Nephron (organoid): ENCODE measurements around the gene TRAF3.

Experiments used
- H3K27ac Mint-ChIP-seq, 3 experiments: 2 replicates each; pipeline ENCODE4 v1.8.0; 2020; ENCODE audit warnings: mixed read lengths in 3 of 3, mild to moderate bottlenecking in 2 of 3, moderate library complexity in 1 of 3
- H3K27me3 Mint-ChIP-seq: 2 replicates; pipeline ENCODE4 v1.8.0; 2021; ENCODE audit warnings: low read depth, mild to moderate bottlenecking, moderate library complexity, mixed read lengths
- H3K36me3 Mint-ChIP-seq: 2 replicates; pipeline ENCODE4 v1.8.0; 2020; ENCODE audit warnings: low read depth, mixed read lengths
- H3K4me1 Mint-ChIP-seq: 2 replicates; pipeline ENCODE4 v1.8.0; 2020; ENCODE audit warnings: mixed read lengths
- H3K4me3 Mint-ChIP-seq, 3 experiments: 2 replicates each; pipeline ENCODE4 v1.8.0; 2020; ENCODE audit warnings: mild to moderate bottlenecking in 3 of 3, mixed read lengths in 3 of 3, moderate library complexity in 2 of 3
- H3K9me3 Mint-ChIP-seq: 2 replicates; pipeline ENCODE4 v1.8.0; 2020; ENCODE audit warnings: mixed read lengths
- TF ChIP-seq, protein P1 (sequence below), 3 experiments: fragments of 200-600 bp; sonication (generic); IDR thresholded peaks; one replicate each; pipeline ENCODE4 v1.5.0; 2021; ENCODE audit warnings: antibody characterized with exemption in 3 of 3; ENCODE audit not compliant: unreplicated experiment in 3 of 3

The TRAF3 gene

DNA sequence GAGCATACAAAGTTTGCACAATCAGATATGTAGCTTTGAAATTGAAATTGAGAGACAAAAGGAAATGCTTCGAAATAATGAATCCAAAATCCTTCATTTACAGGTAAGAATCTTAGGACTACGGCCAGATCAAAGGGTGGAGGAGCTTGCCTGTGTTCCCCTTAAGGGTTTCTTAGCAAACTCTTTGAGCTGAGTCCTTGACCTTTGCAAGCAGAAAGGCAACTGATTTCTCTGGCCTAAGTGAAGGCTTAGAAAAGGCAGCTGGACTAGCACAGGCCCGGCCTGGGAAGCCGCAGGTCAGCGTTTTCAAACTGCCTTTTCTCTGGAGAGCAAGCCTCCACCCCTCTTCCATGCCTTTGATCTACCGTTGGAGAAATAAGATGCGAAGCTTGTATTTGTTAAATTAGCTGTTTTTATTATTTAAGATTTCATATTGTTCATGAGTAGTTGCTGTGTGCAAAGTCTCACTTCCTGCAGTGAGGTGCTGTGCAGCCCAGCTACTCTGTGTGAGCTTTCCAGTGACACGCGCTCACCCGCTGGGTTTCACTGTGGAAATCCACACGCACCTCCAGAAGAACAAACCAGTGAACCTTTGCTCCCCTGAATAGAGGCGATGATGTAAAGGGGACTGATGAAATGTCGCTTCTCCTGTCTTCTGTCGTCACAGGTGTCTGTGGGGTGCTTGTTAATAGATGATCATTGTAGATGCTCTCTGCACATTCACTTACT, 120.2 kb downstream of the TRAF3 start:
- H3K4me1 Mint-ChIP-seq, result peaks cover 10% of the 10 kb centered on the region
- no peaks in the 10 kb centered on the region for H3K9me3 Mint-ChIP-seq
- peaks cover 48% of the 10 kb centered on the region for H3K36me3 Mint-ChIP-seq
- no peak overlapping the region for H3K4me3 Mint-ChIP-seq
- H3K27ac Mint-ChIP-seq, result no peak overlapping the region
- no peaks in the 10 kb centered on the region for H3K27me3 Mint-ChIP-seq
- TF ChIP-seq, protein P1, sequence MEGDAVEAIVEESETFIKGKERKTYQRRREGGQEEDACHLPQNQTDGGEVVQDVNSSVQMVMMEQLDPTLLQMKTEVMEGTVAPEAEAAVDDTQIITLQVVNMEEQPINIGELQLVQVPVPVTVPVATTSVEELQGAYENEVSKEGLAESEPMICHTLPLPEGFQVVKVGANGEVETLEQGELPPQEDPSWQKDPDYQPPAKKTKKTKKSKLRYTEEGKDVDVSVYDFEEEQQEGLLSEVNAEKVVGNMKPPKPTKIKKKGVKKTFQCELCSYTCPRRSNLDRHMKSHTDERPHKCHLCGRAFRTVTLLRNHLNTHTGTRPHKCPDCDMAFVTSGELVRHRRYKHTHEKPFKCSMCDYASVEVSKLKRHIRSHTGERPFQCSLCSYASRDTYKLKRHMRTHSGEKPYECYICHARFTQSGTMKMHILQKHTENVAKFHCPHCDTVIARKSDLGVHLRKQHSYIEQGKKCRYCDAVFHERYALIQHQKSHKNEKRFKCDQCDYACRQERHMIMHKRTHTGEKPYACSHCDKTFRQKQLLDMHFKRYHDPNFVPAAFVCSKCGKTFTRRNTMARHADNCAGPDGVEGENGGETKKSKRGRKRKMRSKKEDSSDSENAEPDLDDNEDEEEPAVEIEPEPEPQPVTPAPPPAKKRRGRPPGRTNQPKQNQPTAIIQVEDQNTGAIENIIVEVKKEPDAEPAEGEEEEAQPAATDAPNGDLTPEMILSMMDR (IDR thresholded peaks at IDR 0.05; ENCODE audit: unreplicated experiment in 3 of 3), result no peak

DNA sequence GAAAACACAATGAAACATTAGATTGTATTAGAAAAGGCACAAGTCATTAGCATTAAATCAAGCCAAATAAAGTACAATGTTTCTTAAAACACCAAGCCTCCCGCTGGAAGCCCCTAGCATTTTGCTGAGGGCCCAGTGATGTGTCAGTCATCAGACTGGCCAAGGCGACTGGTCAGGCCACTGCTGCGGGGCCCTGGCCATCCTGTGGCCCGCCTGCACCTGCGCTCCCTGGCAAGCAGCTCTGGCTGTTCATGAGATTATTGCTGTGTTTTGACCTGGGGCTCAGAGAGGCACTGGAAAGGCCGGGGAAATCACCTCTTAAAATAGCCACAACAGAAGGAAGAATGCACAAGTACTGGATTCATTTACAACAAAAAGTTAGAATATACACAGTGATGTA, 121.0 kb downstream of the TRAF3 start:
- TF ChIP-seq, protein P1 (IDR thresholded peaks at IDR 0.05; ENCODE audit: unreplicated experiment in 3 of 3), result no peak
- Mint-ChIP-seq H3K4me3 (no peak overlapping the region), H3K27ac (no peak overlapping the region), H3K9me3 (no peaks in the 10 kb centered on the region), H3K27me3 (no peaks in the 10 kb centered on the region), H3K4me1 (peaks cover 5% of the 10 kb centered on the region), H3K36me3 (peaks cover 50% of the 10 kb centered on the region)

DNA sequence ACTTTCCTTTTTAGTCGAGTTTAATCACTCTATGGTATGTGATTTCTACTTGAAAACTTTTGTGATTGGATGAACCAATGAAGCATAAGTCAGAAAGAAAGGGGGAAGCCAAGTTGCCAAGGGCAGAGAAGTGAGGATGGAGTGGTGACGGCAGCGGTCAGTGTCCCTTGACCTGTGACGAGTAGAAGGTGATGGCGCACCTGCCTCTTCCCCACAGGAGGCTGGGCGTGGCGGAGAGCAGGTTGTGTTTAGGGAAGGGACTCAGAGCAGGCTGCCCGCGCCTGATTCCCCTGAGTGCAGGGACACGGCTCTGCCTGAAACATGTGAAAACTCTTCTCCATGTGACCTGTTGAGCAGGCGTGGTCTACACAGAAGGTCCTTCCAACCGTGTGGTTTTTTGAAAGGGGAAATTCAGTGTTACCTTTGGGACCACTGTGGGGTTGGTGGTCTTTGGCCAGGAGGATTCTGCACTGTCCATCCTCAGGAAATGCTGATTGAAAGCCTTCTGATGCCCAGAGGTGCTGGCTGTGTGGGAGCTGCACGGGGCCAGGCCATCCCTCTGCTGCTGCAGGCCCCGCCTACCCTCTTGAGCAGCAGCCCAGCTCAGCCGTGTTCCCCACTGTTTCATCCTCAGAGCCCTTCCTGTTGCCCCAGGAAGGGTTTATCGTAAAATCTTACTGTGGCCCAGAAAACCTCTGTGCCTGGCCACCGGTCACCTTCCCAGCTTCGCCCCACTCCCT, 121.7 kb downstream of the TRAF3 start:
- TF ChIP-seq, protein P1 (IDR thresholded peaks at IDR 0.05; ENCODE audit: unreplicated experiment in 3 of 3), result no peak
- Mint-ChIP-seq H3K4me1 (no peaks in the 10 kb centered on the region), H3K27ac (no peak overlapping the region), H3K9me3 (no peaks in the 10 kb centered on the region), H3K27me3 (no peaks in the 10 kb centered on the region), H3K36me3 (peaks cover 51% of the 10 kb centered on the region), H3K4me3 (no peak overlapping the region)

- TF ChIP-seq, protein P1 (IDR thresholded peaks at IDR 0.05; ENCODE audit: unreplicated experiment in 3 of 3), result no peak
- H3K27ac Mint-ChIP-seq, result no peak overlapping the region
- H3K4me3 Mint-ChIP-seq, result no peak overlapping the region
- peaks cover 49% of the 10 kb centered on the region for H3K36me3 Mint-ChIP-seq
- H3K9me3 Mint-ChIP-seq, result no peaks in the 10 kb centered on the region
- H3K4me1 Mint-ChIP-seq, result no peaks in the 10 kb centered on the region
- H3K27me3 Mint-ChIP-seq, result no peaks in the 10 kb centered on the region
Observed at GRCh38 chr14:102899516-102899900, 122.3 kb downstream of the TRAF3 start.

GRCh38 chr14:102900631-102901571, 123.7 kb downstream of the TRAF3 start:
- peaks cover 48% of the 10 kb centered on the region for H3K36me3 Mint-ChIP-seq
- no peak overlapping the region for H3K4me3 Mint-ChIP-seq
- no peaks in the 10 kb centered on the region for H3K9me3 Mint-ChIP-seq
- no peak overlapping the region for H3K27ac Mint-ChIP-seq
- no peaks in the 10 kb centered on the region for H3K27me3 Mint-ChIP-seq
- no peaks in the 10 kb centered on the region for H3K4me1 Mint-ChIP-seq
- TF ChIP-seq, protein P1 (IDR thresholded peaks at IDR 0.05; ENCODE audit: unreplicated experiment in 3 of 3), result no peak
